Common myeloid progenitor, CD34-positive (primary cell): ENCODE data around the gene CACNB2.

Experiments
- CTCF ChIA-PET: fragments of 350-600 bp; sonication (Branson Sonifier 250); formaldehyde crosslinking; loops from one replicate; lab custom pipeline; 2021; ENCODE audit warnings: antibody characterized with exemption; lab: Charles Lee
- POLR2A ChIA-PET: fragments of 350-600 bp; sonication (Branson Sonifier 250); formaldehyde crosslinking; loops from one replicate; lab custom pipeline; 2021; ENCODE audit warnings: antibody characterized with exemption; lab: Charles Lee
- DNase-seq, 3 donors: peaks; one replicate each; pipeline versions ENCODE4 v3.0.0 to v3.0.0-alpha.2; 2013
- H3K27ac ChIP-seq, 2 experiments: 1 replicate in 1 of 2; 2 replicates in 1 of 2; pipeline ENCODE4 v1.7.0; 2013; ENCODE audit warnings: inconsistent platforms in 2 of 2, low read length in 2 of 2, mild to moderate bottlenecking in 2 of 2, low read depth in 1 of 2, moderate library complexity in 1 of 2; ENCODE audit not compliant: severe bottlenecking in 2 of 2, insufficient read depth in 1 of 2, poor library complexity in 1 of 2
- H3K27me3 ChIP-seq, 5 experiments: replicated peaks in 2 of 5; 1 replicate in 3 of 5; 2 replicates in 2 of 5; pipeline versions ENCODE4 v1.6.1 to v1.7.0; 2013; ENCODE audit warnings: low read length in 4 of 5, mild to moderate bottlenecking in 2 of 5, moderate library complexity in 2 of 5, inconsistent platforms in 1 of 5; ENCODE audit not compliant: insufficient read depth in 5 of 5, control insufficient read depth in 4 of 5
- H3K36me3 ChIP-seq, 4 experiments: 1 replicate in 2 of 4; 2 replicates in 2 of 4; pipeline versions ENCODE4 v1.6.1 to v1.7.0; 2013; ENCODE audit warnings: low read length in 3 of 4, control low read depth in 1 of 4, mild to moderate bottlenecking in 1 of 4; ENCODE audit not compliant: control insufficient read depth in 4 of 4, insufficient read depth in 4 of 4
- H3K4me1 ChIP-seq, 4 experiments: 1 replicate in 3 of 4; 2 replicates in 1 of 4; pipeline versions ENCODE4 v1.6.1 to v1.7.1; 2013; ENCODE audit warnings: low read length in 3 of 4, mild to moderate bottlenecking in 3 of 4, control low read depth in 1 of 4, inconsistent platforms in 1 of 4, moderate library complexity in 1 of 4; ENCODE audit not compliant: control insufficient read depth in 4 of 4, insufficient read depth in 4 of 4; ENCODE audit errors: control extremely low read depth in 1 of 4
- H3K4me3 ChIP-seq, 7 experiments: 1 replicate in 4 of 7; 2 replicates in 3 of 7; pipeline versions ENCODE4 v1.5.1 to v1.7.0; 2013; ENCODE audit warnings: mild to moderate bottlenecking in 7 of 7, low read length in 6 of 7, moderate library complexity in 6 of 7, inconsistent platforms in 2 of 7, low read depth in 2 of 7, control low read depth in 1 of 7; ENCODE audit not compliant: insufficient read depth in 4 of 7, control insufficient read depth in 1 of 7; ENCODE audit errors: extremely low read depth in 1 of 7
- H3K9me3 ChIP-seq, 5 experiments: 1 replicate in 4 of 5; 2 replicates in 1 of 5; pipeline versions ENCODE4 v1.6.1 to v1.7.1; 2013; ENCODE audit warnings: low read length in 4 of 5, mild to moderate bottlenecking in 2 of 5, inconsistent platforms in 1 of 5, low read depth in 1 of 5, moderate library complexity in 1 of 5; ENCODE audit not compliant: control insufficient read depth in 4 of 5, insufficient read depth in 2 of 5; ENCODE audit errors: control extremely low read depth in 1 of 5
- WGBS: methylation state at CpG from one replicate; pipeline ENCODE4 v1.1.5; 2013; ENCODE audit not compliant: insufficient coverage; 5-methylcytosine and 5-hydroxymethylcytosine counted together

The CACNB2 gene

DNA sequence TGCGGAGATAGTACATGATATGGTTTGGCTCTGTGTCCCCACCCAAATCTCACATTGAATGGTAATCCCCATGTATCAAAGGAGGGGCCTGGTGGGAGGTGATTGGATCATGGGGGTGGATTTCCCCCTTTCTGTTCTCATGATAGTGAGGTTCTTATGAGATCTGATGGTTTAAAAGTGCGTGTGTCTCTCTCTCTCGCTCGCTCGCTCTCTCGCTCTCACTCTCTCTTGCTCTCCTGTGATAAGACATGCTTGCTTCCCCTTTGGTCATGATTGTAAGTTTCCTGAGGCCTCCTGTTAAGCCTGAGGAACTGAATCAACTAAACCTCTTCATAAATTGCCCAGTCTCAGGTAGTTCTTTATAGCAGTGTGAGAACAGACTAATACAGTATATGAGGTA is 339.3 kb downstream of the CACNB2 start:
- Histone ChIP-seq H3K4me3 (no peak overlapping the region), H3K36me3 (no peaks in the 10 kb centered on the region), H3K27me3 (no peaks in the 10 kb centered on the region), H3K9me3 (no peaks in the 10 kb centered on the region), H3K27ac (no peak overlapping the region), H3K4me1 (no peaks in the 10 kb centered on the region)
- no peak for DNase-seq
- ChIA-PET POLR2A (no interaction called here), CTCF (no interaction called here)
- WGBS: 100% methylated on average over 1 of the region's 6 CpGs

DNA sequence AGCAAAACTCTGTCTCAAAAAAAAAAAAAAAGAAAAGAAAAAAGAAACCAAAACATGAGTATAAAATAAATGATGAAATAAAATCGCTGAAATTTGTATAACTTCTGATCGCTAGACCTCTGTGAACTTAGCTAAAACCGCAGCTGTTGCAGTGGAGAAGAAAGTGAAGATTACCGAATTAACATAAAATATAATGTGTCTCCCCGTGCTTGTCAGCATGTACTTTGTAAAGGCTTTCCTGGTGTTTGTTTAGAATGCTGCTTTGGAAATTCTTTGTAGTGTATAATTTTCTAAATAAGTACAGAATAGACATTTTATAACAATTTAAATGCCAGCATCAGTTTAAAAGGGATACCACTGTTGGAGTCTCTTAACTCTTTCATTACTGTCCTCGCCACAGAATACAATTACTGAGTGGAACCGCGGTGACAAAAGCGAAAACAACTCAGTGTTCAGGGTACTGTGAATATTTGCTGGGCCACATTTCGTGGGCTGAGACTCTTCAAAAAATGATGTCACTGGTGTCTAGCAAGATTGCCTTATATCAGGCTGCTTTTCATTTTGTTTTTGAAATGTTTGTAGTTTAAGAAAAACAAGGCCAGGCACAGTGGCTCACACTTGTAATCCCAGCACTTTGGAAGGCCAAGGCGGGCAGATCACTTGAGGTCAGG is 343.4 kb downstream of the CACNB2 start:
- no peaks in the 10 kb centered on the region for H3K36me3 ChIP-seq
- no peak overlapping the region for H3K4me3 ChIP-seq
- H3K4me1 ChIP-seq: no peaks in the 10 kb centered on the region
- no peaks in the 10 kb centered on the region for H3K27me3 ChIP-seq
- no peak overlapping the region for H3K27ac ChIP-seq
- DNase-seq: no peak
- WGBS: 96% methylated on average over 8 of the region's 11 CpGs
- CTCF ChIA-PET: no interaction called here
- POLR2A ChIA-PET: interaction anchor here (0.8 kb wide), 1 partner anchor 10 kb away, joined by 3 read pairs; no protein-coding TSS in a partner anchor
- H3K9me3 ChIP-seq: no peaks in the 10 kb centered on the region

DNA sequence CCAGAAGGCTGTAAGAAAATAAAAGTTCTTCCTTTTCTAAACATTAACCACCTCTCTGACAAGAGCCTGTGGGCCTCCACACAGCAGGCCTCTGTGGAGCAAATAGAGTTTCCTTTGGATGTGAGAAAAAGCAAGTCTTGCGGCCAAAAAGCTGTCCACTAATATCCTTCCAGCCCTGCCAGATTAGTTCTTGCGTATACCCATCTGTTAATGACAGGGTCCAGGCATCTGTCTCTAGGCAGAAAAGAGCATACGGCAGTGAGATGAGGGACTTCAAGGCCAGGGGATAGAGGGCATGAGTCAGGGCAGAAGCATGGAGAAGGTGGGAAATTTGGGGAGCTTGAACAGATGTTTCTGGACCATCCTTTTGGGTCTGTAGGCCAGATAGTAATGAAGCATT is 346.2 kb downstream of the CACNB2 start:
- Histone ChIP-seq H3K9me3 (no peaks in the 10 kb centered on the region), H3K36me3 (no peaks in the 10 kb centered on the region), H3K4me1 (no peaks in the 10 kb centered on the region), H3K27me3 (no peaks in the 10 kb centered on the region), H3K27ac (no peak overlapping the region), H3K4me3 (no peak overlapping the region)
- WGBS: 100% methylated on average over 2 of the region's 3 CpGs
- ChIA-PET CTCF (no interaction called here), POLR2A (interaction anchor here (0.6 kb wide), 1 partner anchor 22 kb away, joined by 4 read pairs; no protein-coding TSS in a partner anchor)
- no peak for DNase-seq

DNA sequence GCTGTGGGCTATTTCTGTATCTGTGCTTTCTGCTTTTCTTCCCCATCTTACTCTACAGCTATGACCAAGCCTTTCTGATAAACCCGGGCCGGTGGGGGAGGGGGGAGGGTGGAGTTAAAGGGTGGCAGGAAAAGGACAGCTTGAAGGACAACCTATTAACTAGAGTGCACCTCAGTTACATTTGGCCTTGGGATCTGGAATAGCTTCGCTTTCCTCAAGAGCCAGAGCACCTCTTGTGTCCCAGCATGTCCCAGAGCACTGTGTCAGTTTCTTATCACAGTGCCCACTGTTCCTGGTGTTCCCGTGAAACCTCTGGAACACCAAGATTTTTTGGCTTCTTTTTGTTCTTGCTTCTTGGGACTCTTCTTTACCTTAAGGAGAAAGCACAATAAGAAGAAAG is 350.5 kb downstream of the CACNB2 start:
- no peak overlapping the region for H3K27ac ChIP-seq
- no peak for DNase-seq
- no peaks in the 10 kb centered on the region for H3K36me3 ChIP-seq
- WGBS: 100% methylated on average over 2 of the region's 4 CpGs
- H3K27me3 ChIP-seq: no peaks in the 10 kb centered on the region
- peaks cover 0 to 1% (median 0%) of the 10 kb centered on the region in 5 experiments for H3K9me3 ChIP-seq
- ChIA-PET CTCF (interaction anchor here (0.9 kb wide), 1 partner anchor 31 kb away, joined by 3 read pairs; no protein-coding TSS in a partner anchor), POLR2A (no interaction called here)
- H3K4me3 ChIP-seq: no peak overlapping the region
- H3K4me1 ChIP-seq: no peaks in the 10 kb centered on the region

DNA sequence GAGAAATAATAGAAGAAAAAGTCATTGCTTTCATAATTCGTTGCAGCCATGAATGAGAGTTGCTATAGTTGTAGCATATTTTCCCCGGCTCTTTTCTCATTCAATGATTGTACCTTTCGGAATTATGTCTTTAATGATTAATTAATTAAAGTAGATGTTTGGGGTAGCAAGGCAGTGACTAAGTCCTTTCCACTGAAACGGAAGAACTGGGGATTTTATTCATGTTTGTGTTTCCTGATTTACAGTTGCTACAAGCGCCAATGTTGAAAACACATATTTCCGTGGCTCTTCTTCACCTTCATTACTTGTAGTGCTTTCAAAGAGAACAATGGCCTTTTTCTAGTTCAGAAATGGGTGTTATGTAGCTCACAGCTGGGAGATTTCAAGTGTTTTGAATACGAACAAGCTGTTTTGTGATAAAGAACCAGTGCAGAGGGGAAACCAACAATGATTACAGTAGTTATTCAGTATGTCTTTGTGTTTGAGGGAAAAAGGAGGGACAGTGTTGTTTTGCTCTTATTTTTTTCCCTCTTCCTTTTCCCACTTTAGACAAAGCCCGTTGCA is 357.7 kb downstream of the CACNB2 start:
- ChIA-PET POLR2A (no interaction called here), CTCF (no interaction called here)
- Histone ChIP-seq H3K27ac (no peak overlapping the region), H3K9me3 (no peaks in the 10 kb centered on the region), H3K36me3 (peaks cover 0 to 11% (median under 1%) of the 10 kb centered on the region in 4 experiments), H3K27me3 (no peaks in the 10 kb centered on the region), H3K4me1 (no peaks in the 10 kb centered on the region), H3K4me3 (no peak overlapping the region)
- WGBS: 100% methylated on average over 4 of the region's 8 CpGs
- no peak for DNase-seq

DNA sequence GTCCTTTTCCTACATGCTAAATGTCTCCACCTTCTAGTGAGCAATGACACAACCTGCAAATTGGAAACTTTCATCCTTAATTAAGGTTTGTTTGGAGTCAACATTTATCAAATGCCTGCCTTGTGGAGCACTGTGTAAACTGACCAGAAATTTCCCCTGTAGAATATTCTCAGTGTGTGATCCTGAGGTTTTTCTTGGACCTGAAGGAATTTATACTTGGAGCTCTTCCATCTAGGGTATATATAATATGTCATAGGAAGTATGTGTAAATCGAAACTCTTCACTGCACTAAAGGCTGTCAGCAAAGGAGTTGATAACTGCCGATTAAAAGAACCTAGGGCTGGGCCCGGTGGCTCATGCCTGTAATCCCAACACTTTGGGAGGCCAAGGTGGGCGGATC is 358.8 kb downstream of the CACNB2 start:
- no peaks in the 10 kb centered on the region for H3K27me3 ChIP-seq
- H3K4me1 ChIP-seq: no peaks in the 10 kb centered on the region
- ChIA-PET CTCF (no interaction called here), POLR2A (no interaction called here)
- H3K9me3 ChIP-seq: no peaks in the 10 kb centered on the region
- no peak overlapping the region for H3K27ac ChIP-seq
- H3K36me3 ChIP-seq: peaks cover 0 to 11% (median under 1%) of the 10 kb centered on the region in 4 experiments
- DNase-seq: no peak
- 96% methylated on average over 4 of the region's 4 CpGs for WGBS
- H3K4me3 ChIP-seq: no peak overlapping the region

DNA sequence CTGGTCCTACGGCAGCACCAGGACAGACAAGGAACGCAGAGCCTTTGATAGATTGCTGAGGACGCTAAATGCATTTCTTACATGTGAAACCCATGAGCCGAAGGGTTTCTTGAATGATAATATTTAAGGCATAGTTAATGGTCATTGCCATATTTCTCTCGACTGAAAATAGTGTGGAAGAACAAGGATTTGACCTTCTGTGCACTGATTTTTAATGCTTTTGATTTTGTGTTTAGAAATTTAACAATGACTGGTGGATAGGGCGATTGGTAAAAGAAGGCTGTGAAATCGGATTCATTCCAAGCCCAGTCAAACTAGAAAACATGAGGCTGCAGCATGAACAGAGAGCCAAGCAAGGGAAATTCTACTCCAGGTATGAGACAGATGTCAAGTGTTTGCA is 360.4 kb downstream of the CACNB2 start:
- ChIA-PET POLR2A (no interaction called here), CTCF (no interaction called here)
- no peaks in the 10 kb centered on the region for H3K27me3 ChIP-seq
- no peak overlapping the region for H3K4me3 ChIP-seq
- H3K36me3 ChIP-seq: peaks cover 0 to 11% (median under 1%) of the 10 kb centered on the region in 4 experiments
- no peak for DNase-seq
- no peak overlapping the region for H3K27ac ChIP-seq
- no peaks in the 10 kb centered on the region for H3K9me3 ChIP-seq
- 98% methylated on average over 6 of the region's 7 CpGs for WGBS
- no peaks in the 10 kb centered on the region for H3K4me1 ChIP-seq
